ENCODE results near the gene TMX4.
A peak's percentile ranks its signal among the peaks of the same experiment; 100 is the strongest.

Gene TMX4

DNA sequence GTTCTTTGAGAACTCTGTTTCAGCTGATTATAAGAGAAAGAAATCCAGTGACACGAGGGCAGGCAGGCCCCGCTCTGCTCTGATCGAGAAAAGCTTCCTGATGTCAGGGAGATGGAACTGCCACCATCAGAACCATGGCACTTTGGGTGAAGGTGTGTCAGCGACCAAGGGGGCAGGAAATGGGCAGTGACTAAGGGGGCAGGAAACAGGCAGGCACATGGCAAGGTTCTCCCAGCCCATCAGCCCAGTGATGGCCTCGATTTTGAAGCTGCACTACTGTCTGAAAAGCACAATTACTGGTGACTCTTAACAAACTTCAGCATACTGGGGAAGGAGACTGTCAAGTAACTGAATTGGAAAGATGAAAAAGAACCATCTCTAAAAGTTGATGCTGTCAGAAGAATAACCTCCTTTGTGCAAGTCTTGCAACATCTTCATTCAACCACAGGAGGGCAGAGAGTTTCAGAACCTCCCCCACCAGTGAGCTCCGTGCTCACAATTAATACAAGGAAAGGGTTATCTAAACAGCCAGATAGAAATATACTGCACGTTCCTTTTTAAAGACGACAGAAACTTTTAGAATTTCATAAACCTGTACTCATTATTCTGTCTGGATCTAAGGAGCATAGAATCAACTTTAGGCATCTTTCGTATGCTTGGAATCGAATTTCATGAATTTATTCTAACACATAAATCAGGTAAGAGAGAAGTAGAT is 39.1 kb downstream of the TMX4 start:
- H3K4me3 ChIP-seq (IDR thresholded peaks at IDR 0.05; ENCODE audit: insufficient read depth, low read depth, low read length): no peak overlapping the region
- no peaks in the 10 kb centered on the region for H3K36me3 ChIP-seq (ENCODE audit: insufficient read depth)
- no peak overlapping the region for H3K27ac ChIP-seq
- H3K79me2 ChIP-seq (ENCODE audit: insufficient read depth, low read depth): no peaks in the 10 kb centered on the region
- H3K4me2 ChIP-seq: peak overlapping the region; percentile 31; the same call in 1 of the 2 replicates
- no peaks in the 10 kb centered on the region for H4K20me1 ChIP-seq (ENCODE audit: insufficient read depth)
- H3K9ac ChIP-seq: no peak overlapping the region
- no peak overlapping the region for H2AFZ ChIP-seq (ENCODE audit: low read depth)
- TF ChIP-seq, protein P1, sequence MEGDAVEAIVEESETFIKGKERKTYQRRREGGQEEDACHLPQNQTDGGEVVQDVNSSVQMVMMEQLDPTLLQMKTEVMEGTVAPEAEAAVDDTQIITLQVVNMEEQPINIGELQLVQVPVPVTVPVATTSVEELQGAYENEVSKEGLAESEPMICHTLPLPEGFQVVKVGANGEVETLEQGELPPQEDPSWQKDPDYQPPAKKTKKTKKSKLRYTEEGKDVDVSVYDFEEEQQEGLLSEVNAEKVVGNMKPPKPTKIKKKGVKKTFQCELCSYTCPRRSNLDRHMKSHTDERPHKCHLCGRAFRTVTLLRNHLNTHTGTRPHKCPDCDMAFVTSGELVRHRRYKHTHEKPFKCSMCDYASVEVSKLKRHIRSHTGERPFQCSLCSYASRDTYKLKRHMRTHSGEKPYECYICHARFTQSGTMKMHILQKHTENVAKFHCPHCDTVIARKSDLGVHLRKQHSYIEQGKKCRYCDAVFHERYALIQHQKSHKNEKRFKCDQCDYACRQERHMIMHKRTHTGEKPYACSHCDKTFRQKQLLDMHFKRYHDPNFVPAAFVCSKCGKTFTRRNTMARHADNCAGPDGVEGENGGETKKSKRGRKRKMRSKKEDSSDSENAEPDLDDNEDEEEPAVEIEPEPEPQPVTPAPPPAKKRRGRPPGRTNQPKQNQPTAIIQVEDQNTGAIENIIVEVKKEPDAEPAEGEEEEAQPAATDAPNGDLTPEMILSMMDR (conservative IDR thresholded peaks at IDR 0.05; ENCODE audit: low read depth, low read length): peak; percentile 53
- H3K4me1 ChIP-seq (ENCODE audit: low read depth, poor library complexity, severe bottlenecking): peaks cover 12% of the 10 kb centered on the region
- H3K27me3 ChIP-seq (ENCODE audit: insufficient read depth, low read depth): no peaks in the 10 kb centered on the region

DNA sequence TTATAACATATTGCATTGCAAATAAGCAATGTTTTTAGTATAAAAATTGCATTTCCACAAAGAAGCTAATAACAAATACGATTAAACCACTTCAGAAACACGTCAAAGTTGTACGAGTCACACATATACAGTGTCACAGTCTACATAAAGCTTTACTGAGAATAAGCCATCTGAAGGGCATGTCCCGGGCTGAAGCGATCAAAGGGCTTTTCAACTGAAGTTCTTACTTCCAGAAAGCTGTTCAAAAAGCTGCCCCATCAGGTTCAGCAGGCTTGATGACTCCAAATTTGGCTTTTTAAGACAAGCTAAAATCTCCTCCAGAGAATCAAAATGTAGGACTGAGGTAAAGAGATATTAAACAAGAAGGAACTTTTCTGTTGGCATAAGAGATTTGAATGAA is 41.9 kb downstream of the TMX4 start:
- Histone ChIP-seq H3K4me3 (IDR thresholded peaks at IDR 0.05; ENCODE audit: insufficient read depth, low read depth, low read length) (no peak overlapping the region), H3K4me1 (ENCODE audit: low read depth, poor library complexity, severe bottlenecking) (peaks cover 12% of the 10 kb centered on the region), H4K20me1 (ENCODE audit: insufficient read depth) (no peaks in the 10 kb centered on the region), H3K4me2 (no peak overlapping the region), H3K36me3 (ENCODE audit: insufficient read depth) (no peaks in the 10 kb centered on the region), H3K27me3 (ENCODE audit: insufficient read depth, low read depth) (no peaks in the 10 kb centered on the region), H3K79me2 (ENCODE audit: insufficient read depth, low read depth) (no peaks in the 10 kb centered on the region), H3K27ac (no peak overlapping the region), H3K9ac (no peak overlapping the region), H2AFZ (ENCODE audit: low read depth) (no peak overlapping the region)
- TF ChIP-seq, protein P1 (conservative IDR thresholded peaks at IDR 0.05; ENCODE audit: low read depth, low read length): no peak

- Histone ChIP-seq H3K4me2 (no peak overlapping the region), H4K20me1 (ENCODE audit: insufficient read depth) (no peaks in the 10 kb centered on the region), H3K79me2 (ENCODE audit: insufficient read depth, low read depth) (no peaks in the 10 kb centered on the region), H3K27ac (no peak overlapping the region), H3K36me3 (ENCODE audit: insufficient read depth) (no peaks in the 10 kb centered on the region), H3K27me3 (ENCODE audit: insufficient read depth, low read depth) (no peaks in the 10 kb centered on the region), H3K9ac (no peak overlapping the region), H3K4me1 (ENCODE audit: low read depth, poor library complexity, severe bottlenecking) (peaks cover 8% of the 10 kb centered on the region), H2AFZ (ENCODE audit: low read depth) (no peak overlapping the region), H3K4me3 (IDR thresholded peaks at IDR 0.05; ENCODE audit: insufficient read depth, low read depth, low read length) (no peak overlapping the region)
- TF ChIP-seq, protein P1 (conservative IDR thresholded peaks at IDR 0.05; ENCODE audit: low read depth, low read length): no peak
Measured at GRCh38 chr20:7975851-7976414, 43.6 kb downstream of the TMX4 start.

GRCh38 chr20:7974785-7975435 is 44.7 kb downstream of the TMX4 start:
- H3K27me3 ChIP-seq (ENCODE audit: insufficient read depth, low read depth): no peaks in the 10 kb centered on the region
- H3K4me1 ChIP-seq (ENCODE audit: low read depth, poor library complexity, severe bottlenecking): no peaks in the 10 kb centered on the region
- H3K36me3 ChIP-seq (ENCODE audit: insufficient read depth): no peaks in the 10 kb centered on the region
- TF ChIP-seq, protein P1 (conservative IDR thresholded peaks at IDR 0.05; ENCODE audit: low read depth, low read length): no peak
- no peaks in the 10 kb centered on the region for H3K79me2 ChIP-seq (ENCODE audit: insufficient read depth, low read depth)
- H3K4me3 ChIP-seq (IDR thresholded peaks at IDR 0.05; ENCODE audit: insufficient read depth, low read depth, low read length): no peak overlapping the region
- H2AFZ ChIP-seq (ENCODE audit: low read depth): no peak overlapping the region
- no peak overlapping the region for H3K27ac ChIP-seq
- no peak overlapping the region for H3K9ac ChIP-seq
- no peaks in the 10 kb centered on the region for H4K20me1 ChIP-seq (ENCODE audit: insufficient read depth)
- no peak overlapping the region for H3K4me2 ChIP-seq
